ENCODE measurements around the gene PPP3R1.

PPP3R1 gene

DNA sequence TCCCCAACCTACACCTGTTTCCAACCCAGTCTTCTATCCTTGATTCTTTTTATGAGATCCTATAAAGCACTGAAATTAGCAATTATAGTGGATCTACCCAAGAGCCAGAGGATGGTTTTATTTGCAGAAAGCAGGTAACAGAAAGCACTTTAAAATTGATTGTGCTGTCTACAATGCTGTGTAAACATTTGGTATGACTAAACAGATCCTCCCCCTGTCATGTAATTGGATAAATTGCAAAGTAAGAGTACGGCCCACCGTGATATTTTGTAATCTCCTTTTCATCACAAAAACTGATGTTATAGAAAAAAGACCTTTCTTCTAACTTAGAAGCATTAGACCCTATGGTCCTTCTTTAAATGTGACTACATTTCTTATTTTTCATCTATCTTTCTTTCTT lies 11.3 kb upstream of the PPP3R1 start:
- FAIRE-seq (no peak), DNase-seq (ENCODE audit: extremely low spot score, insufficient read length, low read depth) (no peak)

DNA sequence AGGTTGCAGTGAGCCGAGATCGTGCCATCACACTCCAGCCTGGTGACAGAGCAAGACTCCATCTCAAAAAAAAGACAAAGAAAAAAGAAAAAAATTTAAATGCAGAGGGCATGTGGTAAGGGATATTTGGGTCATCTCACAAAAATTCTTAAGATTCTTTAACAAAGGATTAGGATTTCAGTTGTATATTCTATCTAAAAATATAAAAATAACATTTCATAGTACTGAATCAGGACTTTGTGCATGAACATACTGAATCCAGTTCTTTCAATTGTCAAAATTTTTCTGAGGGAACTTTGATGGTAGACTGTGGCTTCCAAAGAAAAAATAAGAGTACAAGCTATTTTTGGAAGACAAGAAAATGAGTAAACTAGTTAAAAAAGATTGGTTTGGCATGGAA lies 6.5 kb upstream of the PPP3R1 start:
- DNase-seq (ENCODE audit: extremely low spot score, insufficient read length, low read depth): no peak
- FAIRE-seq: no peak

DNA sequence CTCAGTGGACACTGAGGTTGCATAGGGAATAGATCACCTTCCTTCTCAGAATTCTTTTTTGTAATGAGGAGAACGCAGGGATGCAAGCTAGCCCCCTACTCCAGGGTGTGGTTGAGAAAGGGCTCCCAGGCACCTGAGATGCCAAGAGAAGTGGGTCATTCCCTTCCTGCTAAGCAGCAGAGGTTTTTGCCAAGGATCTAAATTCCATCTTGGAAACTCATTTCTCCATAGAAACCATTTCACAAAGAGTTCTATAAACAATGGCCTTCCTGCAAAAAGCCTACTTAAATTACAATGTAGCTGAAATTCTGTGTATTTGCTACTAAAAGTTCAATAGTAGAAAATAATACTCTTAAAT lies 3.7 kb upstream of the PPP3R1 start:
- no peak for FAIRE-seq
- no peak for DNase-seq (ENCODE audit: extremely low spot score, insufficient read length, low read depth)

DNA sequence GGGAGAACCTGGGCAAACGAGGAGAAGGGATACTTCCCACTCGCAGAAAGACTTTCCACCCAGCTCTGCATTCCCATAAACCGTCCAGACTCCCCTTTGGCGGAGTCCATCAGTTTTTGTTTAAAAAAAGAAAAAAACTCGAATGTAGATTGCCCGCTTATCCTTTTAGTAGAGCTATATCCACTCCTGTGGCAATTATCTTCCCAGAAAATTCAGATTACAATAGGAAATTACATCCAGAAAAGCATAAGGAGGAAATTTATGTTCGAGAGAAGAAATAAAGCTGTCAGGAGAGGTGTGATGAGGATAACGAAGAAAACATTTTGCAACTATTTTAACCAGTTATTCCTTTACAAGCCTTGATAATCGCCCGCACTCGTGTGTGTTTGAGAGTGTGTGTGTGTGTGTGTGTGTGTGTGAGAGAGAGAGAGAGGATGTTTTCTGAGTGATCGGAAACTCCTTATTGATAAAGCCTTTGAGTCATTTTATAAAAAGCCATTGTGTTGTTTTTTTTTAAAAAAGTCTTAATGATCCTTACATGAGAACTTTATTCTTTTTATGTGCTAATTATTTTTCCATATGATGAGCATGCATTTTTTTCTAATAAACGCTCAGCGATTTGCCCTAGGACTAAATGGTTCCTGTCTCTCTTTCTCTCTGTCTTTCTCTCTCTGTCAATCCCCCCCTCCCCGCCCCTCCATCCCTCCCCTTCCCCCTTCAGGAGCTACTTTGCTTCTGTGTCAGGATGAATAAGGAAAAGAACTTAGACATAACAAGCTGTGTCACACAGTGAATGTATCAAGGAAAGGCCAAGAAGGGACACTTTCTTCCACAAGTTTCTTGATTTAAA lies 1.1 kb upstream of the PPP3R1 start:
- DNase-seq (ENCODE audit: extremely low spot score, insufficient read length, low read depth) (no peak), FAIRE-seq (peak; percentile 51)

DNA sequence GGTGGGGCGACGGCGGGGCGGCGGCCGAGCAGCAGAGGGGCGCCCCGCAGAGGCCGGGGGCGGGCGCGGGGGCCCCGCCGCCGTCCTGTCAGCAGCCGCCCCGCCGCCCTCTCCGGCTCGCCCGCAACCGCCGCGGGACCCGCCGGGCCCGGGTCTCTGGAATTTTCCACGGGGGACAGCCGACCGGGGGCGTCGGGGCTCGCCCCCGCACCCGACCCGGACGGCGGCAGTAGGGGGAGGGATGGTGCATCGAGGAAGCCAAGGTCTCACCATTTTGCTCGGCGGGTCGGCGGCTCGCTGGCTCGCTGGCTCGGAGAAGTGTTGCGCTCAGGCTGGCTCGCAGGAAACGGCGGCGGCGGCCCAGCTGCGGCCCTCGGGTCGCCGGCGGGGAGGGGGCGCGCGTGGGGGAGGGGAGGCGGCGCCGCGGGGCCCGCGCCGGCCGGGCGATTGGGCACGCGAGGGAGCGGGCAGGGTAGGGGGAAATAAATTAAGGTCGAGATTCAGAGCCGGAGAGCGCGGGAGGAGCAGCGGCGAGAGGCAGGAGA lies 405 bp downstream of the PPP3R1 start:
- DNase-seq (ENCODE audit: extremely low spot score, insufficient read length, low read depth): no peak
- FAIRE-seq: no peak

DNA sequence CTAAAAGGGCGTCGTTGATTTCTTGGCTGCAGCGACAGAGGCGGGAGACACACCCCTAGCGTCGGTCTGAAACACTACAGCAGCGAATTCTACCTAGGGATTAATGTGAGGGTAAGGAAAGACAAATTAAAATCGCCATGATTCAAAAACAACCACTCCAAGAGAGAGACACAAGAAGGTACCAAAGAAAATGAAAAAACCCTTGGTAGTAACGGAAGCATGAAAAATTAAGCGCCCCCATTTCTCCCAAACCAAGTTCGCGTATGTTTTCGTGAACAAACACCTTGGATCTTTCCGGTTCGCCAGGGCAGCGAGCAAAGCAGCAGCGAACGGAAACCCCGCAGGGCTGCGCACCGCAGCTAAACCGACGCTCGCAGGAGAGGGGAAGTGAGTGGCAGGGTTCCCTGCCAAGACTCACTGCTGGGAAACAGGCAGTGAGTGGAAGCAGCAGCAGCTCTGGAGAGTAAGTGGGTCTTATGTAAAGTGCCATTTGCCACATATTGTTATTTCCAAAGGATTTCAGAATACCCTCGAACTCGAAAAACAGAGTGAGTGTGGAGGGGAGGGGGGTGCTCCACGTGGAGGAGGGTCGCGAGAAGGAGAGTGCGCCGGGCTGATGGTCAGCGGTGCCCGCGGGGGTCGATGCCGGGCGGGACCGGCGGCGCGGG lies 1.0 kb downstream of the PPP3R1 start:
- DNase-seq (ENCODE audit: extremely low spot score, insufficient read length, low read depth) (peak; percentile 36), FAIRE-seq (peak; percentile 98)

DNA sequence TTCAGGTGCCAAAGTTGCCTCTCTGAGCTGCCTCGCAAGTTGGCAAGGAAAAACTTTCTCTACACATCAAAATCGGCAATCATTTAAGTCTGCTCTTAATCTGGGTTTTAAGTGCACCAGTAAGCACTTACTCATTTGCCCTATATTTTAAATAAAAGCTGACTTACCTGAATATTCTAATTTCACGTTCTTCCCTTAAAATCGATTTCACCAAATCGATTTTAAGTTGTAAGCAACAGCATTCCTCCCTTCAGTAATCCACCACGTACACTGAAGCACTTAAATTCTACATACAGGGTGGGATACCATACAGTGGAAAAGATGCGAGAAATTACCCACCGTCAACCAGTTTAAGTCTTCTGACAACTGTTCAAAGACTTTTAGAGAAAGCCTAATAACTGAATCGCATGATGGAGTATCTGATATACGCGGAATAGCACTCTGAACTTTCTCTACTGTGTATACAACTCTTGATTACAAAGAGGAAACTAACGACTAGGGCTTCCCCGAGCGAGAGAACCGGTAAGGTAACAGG lies 1.6 kb downstream of the PPP3R1 start:
- FAIRE-seq (no peak), DNase-seq (ENCODE audit: extremely low spot score, insufficient read length, low read depth) (no peak)

DNA sequence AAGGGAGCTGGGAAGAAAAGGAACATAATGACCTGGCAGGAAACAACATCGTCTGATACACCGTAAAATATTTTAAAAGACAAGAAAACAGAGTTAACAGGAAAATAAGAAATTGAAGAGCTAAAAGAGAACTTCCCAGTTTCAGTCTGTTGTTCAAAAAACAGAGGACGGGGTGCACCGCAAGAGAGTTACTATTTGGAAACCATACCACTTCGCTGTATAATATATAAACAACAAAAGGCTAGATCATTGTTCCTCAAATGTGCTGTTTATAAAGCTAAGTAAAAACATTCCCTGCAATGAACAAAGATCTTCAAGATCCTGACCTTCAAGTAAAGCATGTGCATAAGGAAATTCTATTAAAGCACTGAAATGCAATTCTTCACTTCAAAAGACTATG lies 2.1 kb downstream of the PPP3R1 start:
- DNase-seq (ENCODE audit: extremely low spot score, insufficient read length, low read depth) (no peak), FAIRE-seq (no peak)

DNA sequence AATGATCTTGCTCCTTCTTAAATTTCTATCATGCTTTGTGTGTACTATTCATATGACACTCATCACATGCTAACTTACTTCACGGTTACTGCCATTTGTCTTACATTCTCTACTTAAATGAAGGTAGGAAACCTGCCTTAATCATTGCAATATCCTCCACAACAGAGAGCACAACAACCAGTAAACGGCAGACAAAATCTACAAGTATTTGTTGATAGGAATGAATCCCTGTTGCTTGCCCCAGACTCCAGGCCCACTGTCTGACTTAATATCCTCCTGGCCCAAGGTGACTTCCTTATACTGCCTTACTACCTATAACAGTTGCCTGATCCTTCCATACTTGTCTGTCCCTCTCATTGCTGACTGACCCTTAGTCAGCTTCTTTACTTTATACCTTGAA lies 3.5 kb downstream of the PPP3R1 start:
- no peak for DNase-seq (ENCODE audit: extremely low spot score, insufficient read length, low read depth)
- no peak for FAIRE-seq

DNA sequence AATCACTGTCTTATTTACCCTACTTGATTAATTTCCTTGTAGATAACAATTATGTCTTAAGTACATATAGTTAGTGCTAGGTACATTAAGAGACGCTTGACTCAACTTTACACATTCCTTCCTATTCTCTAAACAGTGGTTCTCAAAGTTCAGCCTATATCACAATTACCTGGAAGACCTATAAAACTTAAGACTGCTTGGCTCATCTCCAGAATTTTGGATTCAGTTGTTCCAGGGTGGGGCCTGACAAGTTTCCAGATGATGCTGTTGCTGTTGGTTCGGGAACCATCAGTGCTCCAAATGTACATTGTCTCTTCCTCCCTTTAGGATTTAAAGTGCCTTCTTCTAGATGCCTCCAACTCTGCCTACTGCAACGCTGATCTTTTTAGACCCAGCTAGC lies 4.0 kb downstream of the PPP3R1 start:
- FAIRE-seq (no peak), DNase-seq (ENCODE audit: extremely low spot score, insufficient read length, low read depth) (no peak)

DNA sequence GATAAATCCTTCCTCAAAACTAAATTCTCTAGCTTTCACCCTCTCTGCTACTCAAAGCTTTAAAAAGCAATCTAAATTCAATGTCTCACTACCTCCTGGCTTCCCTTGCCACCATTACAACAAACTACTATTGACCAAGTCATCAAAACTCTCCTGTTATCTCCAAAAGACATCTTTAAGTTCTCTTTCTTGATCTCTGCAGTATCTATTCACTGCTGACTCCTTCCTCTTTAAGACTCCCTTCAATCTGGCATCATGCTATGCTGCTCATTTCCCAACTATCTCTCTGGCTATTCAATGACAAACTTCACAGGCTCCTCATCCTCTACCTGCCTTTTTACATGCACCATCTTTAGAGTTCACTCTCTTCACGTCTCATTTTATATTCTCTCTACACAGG lies 5.9 kb downstream of the PPP3R1 start:
- FAIRE-seq (no peak), DNase-seq (ENCODE audit: extremely low spot score, insufficient read length, low read depth) (no peak)

DNA sequence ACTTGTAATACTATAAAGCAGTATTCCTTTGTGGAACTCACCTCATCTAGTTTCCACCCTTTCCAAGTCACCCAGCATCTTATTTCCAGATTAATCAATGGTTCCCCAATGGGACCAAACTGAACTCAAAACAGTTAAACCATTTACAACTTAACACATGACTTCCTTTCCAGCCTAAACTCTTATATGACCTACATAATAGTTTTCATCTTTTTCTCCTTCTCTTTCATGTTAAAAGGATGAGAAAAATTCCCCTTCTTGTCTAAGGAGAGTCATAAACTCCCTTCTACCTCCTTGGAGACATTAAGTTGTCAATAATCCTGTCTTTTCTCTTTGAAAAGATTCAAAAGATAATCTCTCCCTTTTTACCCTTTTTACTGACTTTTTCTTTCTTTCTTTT lies 6.7 kb downstream of the PPP3R1 start:
- FAIRE-seq (no peak), DNase-seq (ENCODE audit: extremely low spot score, insufficient read length, low read depth) (no peak)

DNA sequence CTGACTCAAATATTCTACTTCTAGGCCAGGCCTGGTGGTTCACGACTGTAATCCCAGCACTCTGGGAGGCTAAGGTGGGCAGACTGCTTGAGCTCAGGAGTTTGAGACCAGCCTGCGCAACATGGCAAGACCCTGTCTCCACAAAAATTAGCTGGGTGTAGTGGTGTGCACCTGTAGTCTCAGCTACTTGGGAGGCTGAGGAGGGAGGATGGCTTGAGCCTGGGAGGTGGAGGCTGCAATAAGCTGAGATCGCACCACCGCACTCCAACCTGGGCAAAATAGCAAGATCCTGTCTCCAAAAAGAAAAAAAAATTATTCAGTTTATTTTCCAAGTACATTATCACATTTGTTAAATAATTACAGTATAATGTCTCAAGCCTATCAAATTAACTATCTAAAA lies 7.3 kb downstream of the PPP3R1 start:
- no peak for DNase-seq (ENCODE audit: extremely low spot score, insufficient read length, low read depth)
- no peak for FAIRE-seq

DNA sequence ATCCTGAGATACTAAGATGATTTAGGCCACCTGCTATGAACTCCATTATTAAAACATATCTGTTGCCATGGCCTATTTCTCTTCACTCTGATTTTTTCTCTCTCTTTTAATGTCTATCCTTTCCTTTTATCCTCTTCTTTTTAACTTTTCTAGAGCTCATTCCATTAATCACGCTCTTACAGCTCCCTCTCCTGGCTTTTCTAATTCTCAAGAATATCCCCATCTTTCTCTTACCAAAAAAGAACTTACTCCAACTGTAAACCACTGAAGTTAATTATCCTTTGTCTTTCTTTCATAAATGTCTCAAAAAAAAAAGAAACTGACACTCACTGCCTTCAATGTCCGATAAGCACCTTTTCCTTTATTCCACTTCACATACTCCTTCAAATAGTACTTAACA lies 7.9 kb downstream of the PPP3R1 start:
- DNase-seq (ENCODE audit: extremely low spot score, insufficient read length, low read depth) (no peak), FAIRE-seq (no peak)

DNA sequence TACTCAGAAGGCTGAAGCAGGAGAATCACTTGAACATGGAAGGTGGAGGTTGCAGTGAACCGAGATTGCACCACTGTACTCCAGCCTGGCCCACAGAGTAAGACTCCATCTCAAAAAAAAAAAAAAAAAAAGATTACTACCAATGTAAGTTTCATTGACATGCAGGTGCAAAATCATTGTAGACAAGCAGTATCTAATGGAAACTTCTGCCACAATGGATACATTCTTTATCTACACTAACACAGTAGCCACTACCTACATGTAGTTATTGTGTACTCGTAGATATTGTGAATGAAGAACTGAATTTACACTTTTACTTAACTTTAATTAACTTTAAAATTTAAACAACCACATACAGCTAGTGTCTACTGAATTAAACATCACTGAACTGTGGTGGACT lies 10.6 kb downstream of the PPP3R1 start:
- DNase-seq (ENCODE audit: extremely low spot score, insufficient read length, low read depth) (no peak), FAIRE-seq (no peak)

DNA sequence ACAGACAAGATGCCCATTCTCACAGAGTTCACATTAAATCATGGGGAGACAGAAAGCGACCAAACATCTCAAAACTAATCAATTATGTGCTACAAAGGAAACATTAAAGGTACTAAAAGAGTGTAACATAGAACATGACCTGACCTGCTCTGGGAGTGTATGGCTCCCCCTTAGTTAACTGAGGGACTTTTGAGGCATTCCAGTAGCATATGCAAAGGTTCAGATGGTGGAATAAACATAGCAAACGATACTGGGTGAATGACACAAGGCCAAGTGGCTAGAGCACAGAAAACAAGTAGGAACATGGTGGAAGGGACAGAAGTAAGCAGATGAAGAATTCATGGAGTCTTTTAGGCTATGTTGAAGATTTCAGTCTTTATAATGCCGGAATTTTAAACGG lies 11.9 kb downstream of the PPP3R1 start:
- FAIRE-seq (peak; percentile 50), DNase-seq (ENCODE audit: extremely low spot score, insufficient read length, low read depth) (no peak)

DNA sequence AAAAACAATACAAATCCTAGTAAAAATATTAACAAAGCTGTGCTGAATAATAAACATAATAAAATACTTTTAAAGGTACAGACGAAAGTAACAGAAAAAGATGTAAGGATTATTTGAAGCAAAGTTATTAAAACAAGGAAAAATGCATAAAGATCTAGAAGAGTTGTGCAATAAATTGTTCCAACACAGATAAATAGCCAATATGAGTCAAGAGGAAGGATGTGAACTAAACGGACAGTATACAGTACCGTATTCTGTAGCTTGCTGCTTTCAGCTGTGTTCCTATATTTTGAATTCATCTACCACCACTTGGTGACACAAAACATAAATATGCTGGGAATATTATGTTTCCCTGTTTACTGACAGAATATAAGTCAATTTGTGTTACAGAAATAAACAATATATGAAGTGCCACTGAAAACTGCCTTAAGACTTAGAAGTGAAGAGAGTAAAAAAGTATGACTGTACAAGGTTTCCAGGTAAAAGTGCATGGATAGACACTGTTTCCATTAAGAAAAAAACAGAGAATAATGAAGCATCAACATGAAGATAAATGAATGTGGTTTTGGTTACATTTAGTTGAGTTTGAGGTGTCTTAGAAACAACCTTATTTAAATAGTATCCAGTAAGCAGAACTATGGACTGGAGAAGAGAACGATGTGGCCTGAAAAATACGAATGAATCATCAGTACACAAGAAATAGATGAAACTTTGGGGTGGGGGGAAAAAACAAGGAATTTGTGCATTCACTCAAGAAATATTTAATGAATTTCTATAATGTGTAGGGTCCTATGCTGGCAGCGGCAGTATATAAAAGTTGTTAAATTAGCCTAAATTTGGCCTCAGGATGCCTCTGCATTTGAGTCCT lies 13.1 kb downstream of the PPP3R1 start:
- FAIRE-seq (no peak), DNase-seq (ENCODE audit: extremely low spot score, insufficient read length, low read depth) (no peak)

DNA sequence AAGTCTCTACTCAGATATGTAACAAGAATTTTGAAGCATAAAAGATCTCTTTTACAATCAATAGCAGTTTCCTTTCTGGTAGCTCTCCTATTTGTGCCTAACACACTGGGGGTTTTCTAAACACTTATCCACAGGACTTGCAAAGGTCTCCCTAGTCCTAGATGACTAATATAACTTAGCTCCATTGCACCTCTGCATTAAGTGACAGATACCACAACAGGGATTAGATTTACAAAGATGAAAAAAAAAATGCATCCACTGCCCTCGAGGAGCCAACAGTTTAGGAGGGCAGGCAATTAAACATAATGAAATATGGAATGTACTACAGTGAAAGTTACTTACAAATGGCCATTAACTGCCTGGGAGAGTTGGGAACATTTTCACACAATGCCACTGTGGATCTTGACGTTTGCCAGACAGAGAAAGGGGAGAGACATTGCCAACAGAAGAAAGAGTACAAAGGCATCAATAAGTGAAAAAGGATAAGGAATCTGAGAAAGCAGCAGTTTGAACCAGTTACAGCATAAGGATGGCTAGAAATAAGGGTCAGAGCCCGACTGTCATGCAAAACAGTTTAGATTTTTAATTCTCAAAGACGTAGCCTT lies 14.3 kb downstream of the PPP3R1 start:
- no peak for DNase-seq (ENCODE audit: extremely low spot score, insufficient read length, low read depth)
- FAIRE-seq: no peak

DNA sequence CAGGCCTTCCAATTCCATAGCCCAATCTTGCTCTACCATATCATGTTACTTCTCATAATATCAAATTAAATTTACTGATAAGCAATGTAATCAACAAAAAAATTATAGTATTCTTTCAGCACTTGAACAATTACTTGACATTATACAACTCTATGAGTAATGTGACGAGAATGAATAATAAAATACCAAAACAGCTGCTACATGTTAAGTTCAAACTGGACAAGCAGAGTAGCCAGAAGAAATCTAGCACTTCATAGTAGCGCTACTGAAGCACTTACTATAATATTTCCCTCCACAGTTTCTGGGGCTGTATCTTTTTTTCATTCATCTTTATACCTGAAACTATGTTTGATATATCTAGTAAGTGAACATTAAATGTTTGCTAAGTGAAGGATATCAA lies 14.9 kb downstream of the PPP3R1 start:
- FAIRE-seq (no peak), DNase-seq (ENCODE audit: extremely low spot score, insufficient read length, low read depth) (no peak)

DNA sequence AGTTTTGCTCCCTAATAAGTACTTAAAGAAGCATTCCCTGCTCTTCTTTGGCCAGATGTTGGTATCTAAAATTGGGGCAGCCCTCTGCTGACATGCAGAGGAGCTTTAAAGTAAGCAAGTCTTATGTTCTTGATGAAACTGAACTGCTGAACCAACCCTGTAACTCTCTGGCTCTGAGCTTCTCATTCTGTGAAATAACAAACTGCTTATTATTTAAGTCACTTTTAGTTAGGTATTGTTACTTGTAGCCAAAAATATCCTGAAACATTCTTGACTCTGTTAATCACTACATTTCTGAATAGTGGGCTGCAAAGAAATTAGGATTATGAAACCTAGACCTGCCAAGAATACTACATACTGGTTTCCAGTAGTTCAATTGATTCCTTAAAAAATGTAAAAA lies 15.5 kb downstream of the PPP3R1 start:
- FAIRE-seq (no peak), DNase-seq (ENCODE audit: extremely low spot score, insufficient read length, low read depth) (no peak)

Measured in GM18507 (cell line).